Measurements from ENCODE around the gene PSEN1.

GRCh38 chr14:73168274-73168673 lies 32.0 kb downstream of the PSEN1 start:
- TF ChIP-seq POLR2A (IDR thresholded peaks at IDR 0.05; ENCODE audit: low read depth, low read length), result no peak
- no peak for TF ChIP-seq CTCF (IDR thresholded peaks at IDR 0.05; ENCODE audit: extremely low read depth in 1 of 2, insufficient read depth in 1 of 2, low read depth in 1 of 2, low read length in 2 of 2)
- TF ChIP-seq MYC (IDR thresholded peaks at IDR 0.05; ENCODE audit: low read depth, low read length), result no peak
- TF ChIP-seq POLR2AphosphoS5 (IDR thresholded peaks at IDR 0.05; ENCODE audit: insufficient read depth, low read depth, low read length), result no peak
- no peak for TF ChIP-seq EZH2 (IDR thresholded peaks at IDR 0.05; ENCODE audit: borderline replicate concordance, low read depth, low read length, severe bottlenecking)
- TF ChIP-seq MAX (IDR thresholded peaks at IDR 0.05; ENCODE audit: insufficient read depth, insufficient read length), result no peak

Measured in endothelial cell of umbilical vein (primary cell).